HG03432 (cell line): Measurements from ENCODE around the gene EPAS1.

Source experiments
- ATAC-seq: cut with Tn5 transposase; IDR thresholded peaks from one replicate; pipeline ENCODE4 v1.9.1; 2021; ENCODE audit warnings: mild to moderate bottlenecking, moderate library complexity; ENCODE audit not compliant: unreplicated experiment

EPAS1 gene

DNA sequence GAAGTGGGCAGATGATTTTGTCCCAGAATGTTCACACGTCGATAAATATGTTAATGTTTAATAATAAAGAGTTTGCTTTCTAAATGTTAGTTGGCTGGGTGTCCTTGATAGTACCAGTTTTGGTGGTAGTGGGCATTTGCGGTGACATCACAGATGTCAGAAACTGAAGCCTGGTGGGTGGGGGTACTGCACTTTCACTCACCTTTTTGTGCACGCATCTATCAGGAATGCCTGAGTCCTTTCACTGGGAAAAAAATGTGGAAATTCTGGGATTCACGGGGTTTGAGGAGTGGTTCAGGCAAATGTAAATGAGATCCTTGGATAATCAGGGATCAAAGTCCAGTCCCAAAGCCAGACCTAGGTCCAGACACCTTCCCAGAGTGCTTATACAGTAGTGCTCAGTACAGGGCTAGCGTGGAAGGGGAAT, 3.2 kb downstream of the EPAS1 start:
- no peak for ATAC-seq

DNA sequence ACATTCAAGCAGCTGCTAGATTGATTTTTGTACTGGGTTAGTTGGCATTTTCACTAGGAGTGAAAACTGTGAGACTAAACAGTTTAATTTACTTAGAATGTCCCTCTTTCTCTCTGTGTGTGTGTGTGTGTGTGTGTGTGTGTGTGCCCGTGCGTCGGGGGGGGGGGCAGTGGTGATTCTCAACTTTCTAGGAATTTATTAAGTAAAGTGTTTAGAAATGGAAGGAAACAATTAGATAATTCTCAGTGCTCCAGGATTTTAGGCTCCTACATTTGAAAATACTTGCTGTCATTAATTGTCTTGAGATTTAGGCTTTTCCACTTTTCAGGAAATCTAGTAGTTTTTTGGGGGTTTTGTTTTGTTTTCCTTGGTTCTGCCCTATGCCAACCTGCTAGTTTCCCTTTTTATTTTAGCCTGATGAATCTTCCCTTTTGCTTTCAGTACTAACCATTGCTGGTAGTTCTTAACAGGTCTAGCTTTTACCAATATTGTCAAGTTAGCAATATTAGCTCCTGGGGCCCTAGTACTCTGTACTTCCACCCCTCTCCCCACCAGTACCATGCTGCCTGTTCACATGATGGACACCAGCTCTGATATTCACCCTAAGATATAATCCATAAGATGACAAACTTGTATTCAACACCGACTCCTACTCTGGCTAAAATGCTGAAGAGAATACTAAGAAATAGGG, 4.9 kb downstream of the EPAS1 start:
- no peak for ATAC-seq

DNA sequence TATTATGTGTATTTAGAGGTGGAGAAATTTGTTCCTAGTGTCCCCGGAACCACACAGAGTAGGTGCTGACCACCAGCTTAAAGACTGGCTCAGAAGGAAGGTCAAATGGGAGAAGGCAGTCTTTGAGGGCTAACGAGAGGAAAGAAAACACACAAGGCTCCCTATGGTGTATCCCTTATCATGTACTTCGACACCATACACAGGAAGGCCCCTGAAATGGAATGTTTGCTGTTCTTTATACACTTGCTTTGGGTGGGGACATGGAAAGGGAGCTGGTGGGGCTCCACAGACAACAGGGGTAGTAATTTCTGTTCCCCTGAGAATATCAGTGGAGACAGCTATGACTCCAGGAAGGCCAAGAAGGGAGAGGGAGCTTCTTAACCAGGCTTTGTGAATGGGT, 6.0 kb downstream of the EPAS1 start:
- no peak for ATAC-seq

DNA sequence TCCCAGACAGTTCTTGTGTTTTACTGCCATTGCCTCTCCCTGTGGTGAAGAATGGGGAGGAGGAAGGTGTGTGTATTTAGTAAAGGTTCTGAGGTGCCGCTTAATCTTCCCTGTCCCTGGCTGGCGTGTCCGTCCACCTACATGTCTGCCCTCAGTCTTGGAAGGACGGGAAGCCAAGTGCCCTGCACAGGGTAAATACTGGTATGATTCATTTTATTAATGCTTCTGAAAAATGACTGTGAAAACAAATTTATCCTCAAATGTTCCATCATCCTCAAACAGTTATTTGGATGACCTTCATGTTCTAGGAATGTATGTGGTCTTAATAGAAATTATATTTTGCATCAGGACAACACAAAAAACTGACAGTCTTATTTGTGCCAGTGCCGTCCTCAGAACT, 6.6 kb downstream of the EPAS1 start:
- ATAC-seq, result no peak

DNA sequence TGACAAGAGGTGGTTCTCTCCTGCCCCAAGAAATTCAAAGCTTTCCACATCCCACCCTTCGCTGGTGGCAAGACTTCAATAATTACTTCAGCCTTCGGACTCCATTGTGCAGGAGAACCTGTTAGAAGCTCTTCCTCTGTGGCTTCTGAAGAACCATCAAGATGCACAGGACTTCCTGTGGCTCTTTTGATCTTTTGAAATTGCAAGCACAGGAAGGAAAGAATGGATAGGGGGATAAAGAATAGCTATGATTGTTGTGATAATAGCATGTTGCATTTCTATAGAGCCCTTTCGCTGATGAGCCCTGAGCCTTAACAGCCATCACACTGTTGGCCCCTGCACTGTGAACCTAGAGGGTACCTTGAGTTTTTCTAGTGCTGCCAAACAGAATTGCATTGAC, 7.4 kb downstream of the EPAS1 start:
- ATAC-seq, result no peak

DNA sequence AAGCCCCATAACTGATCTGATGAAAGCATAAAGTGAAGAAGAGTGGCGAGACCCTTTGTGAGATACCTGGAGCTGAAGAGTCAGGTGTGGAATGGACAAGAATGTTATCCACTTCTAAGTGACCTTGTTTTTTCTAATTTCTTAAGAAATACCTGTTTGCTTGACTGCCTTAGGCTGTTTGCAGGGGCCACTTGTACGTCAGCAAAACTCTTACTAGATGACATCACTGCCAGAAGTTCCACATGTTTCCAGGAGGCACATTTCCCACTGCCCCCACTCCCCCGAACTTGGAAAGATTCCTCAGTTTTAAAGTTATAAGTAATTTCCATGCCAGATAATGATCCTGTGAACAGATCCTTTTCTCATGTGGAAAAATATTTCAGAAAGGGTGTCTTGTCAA, 8.0 kb downstream of the EPAS1 start:
- ATAC-seq, result no peak

DNA sequence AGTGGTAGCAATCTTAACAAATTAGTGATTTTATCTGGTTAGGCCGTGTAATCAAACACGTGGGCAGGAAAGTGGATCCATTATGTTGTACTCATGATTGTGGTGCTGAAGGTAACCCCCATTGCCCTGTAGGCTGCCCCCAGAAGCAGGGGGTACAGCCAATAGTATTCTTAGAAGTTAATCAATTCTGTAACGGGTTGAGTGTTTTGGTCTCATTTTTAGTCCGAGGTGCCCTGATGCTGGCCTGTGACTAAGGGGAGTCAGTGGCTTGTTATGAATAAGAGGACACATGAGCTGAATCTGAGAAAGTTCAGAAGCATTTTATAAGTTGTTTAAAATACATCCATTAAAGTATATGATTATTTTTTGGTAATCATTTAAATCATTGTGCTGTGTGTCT, 8.6 kb downstream of the EPAS1 start:
- no peak for ATAC-seq

DNA sequence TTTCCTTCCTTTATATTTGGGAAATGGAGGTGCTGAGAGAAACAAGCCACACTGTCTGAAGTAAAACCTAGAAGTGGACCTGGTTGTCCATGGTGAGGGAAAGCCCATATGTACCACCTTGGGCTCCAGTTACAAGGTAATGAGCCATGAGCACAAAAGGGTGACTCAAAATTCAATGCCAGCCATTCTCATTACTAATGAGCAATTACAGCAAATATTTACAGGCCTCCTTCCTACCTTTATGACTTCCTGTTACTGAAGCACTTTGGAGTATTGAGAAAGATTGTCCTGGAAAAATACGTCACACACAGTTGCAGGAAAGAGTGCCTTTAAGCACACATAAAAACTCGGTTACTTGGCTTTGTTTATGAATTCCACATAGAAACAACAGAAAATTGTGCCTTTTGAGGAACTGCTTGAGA, 9.1 kb downstream of the EPAS1 start:
- no peak for ATAC-seq

DNA sequence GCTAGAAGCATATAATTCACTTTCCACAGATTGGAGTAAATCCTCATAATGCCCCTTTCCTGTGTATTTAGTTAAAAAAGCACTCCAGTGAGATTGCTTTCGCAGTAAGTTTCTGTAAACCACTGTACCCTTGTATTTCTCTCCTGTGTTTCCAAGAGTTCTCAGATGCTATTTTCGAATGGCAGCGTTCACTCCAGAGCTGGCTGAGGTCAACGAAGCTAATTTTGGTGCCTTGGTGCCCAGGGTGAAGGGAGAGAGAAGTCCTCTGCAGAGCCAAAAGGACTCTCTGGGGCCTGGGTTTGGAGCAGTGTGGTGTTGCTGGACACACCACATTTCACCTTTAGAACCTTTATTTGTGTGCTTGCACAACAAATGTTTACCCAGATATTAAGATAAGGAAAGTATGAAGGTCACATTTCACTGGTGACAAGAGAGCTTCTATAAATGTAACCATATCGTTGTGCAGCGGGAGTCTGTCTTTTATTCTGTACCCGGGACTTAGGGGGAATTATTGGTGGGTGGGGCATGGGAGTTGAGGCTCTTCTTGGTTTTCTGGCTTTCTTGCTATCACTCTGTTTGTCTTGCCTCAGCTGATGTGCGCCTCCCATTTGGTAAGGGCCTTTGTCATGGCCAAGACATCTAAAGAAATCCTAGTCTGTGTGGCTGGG, 9.9 kb downstream of the EPAS1 start:
- no peak for ATAC-seq

DNA sequence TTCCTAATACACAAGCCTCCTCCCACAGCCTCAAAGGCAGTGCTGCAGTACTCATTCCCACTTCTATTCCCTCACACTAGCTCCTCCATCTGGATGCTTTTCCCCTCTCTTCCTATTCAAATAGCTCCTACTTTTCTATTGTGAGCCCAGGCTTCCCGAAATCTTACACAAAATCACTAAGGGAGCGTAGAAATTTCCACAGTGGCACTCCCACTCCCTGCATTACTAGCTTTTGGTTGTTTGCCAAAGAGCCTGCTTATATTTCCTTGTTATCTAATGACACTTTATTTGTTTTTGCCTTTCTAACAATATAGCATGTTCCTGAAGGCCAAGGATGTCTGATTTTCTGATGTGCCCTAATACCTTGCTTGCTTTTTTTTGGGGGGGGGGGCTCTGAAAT, 10.9 kb downstream of the EPAS1 start:
- no peak for ATAC-seq

DNA sequence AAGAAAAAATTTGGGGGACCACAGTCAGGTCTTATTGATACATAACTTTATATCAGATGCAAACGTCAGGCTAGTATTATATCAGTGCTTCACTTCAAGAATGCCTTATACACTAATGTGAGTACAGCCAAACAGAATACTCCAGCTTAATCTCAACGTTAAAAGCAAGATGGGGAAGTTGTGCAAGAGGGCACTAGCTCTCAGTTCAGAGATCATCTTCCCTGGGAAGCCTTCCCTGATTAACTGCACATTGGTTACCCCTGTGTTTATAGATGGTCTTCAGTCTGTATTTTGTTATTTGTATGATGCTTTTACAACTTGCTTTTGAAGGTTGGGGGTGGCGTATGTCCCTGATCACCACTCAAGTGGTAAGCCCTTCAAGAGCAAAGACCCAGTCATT, 11.4 kb downstream of the EPAS1 start:
- no peak for ATAC-seq

DNA sequence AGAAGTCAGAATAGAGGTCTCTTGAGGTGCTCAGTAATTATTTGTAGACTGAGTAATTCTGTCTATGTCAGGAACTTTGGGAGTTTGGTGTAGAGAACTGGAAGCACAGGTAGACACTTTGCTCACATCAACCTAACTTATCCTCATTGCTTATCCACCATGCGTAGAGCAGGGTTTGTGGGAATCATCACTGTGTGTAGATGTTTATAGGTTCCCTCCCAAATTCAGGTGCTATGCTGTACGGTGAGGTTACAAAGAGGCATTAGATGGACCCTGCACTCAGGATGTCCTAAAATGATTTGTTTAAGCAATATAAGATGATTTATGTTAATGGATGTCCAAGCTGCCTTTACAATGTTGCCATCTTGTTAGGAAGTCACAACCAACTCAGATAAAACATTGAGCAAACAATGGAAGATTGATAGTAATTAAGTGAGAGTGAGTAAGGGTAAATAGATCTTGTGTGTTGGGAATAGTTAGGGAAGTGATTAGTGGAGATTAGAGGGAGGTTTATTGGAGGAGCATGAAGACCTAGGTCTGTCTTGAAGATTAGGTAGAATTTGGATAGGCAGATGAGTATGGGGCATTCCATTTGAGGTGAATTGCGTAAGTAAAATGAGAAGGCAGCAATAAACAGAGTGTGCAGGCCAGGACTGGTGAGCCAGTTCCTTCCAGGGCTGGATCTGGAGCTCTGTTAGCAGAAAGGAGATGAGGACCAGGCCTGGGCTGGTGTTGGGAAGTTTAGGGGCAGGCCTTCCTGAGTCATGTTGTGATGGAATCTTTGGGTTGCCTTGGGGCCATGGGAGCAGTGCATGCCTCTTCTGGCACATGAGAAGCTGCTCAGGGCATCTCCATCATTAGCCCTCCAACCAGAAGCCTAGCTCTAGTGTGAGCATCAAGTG, 12.1 kb downstream of the EPAS1 start:
- ATAC-seq, result no peak

DNA sequence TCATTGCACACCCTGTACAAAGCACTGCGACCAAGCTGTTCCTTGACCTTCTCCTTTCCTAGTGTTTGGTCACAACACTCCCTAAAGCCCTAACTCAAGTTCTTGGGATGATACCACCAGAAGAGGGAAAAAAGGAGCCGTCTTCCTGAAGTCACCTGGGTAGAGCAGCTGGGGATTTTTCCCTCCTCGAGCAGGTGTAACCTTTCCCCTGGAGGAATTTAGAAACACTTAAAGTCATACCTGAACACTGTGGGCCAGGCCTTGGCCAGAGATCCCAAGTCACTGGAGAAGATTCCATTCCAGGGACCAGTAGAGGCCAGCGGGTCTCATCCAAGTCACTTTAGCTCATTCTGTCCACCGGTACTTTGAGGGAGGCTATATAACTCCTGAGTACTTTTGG, 13.2 kb downstream of the EPAS1 start:
- no peak for ATAC-seq

DNA sequence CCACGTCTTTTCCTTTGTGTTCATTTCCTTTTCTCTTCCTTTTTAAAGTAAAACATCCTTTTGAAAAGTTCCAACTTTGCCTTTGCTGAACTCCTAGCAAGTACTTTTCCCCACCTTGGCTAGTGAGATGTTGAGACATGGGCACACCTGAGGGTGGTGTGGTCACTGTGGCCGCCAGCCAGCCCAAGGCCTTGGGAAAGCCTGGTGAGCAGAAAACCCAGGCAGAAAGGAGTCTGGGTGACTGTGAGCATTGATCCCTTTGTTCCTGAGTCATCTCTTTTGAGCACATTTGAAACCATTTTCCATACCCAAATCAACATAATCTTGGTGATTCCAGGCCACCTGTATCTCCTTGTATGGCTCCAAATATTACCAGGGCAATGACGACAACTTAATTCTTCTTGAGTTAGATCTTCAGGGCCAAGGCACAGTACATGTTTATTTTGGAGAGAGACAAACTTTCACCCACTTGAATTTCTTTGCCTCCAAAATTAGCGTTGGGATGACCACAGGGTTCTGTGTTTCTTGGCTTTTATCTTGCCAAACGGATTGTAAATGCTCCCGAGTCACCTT, 14.5 kb downstream of the EPAS1 start:
- ATAC-seq, result no peak

DNA sequence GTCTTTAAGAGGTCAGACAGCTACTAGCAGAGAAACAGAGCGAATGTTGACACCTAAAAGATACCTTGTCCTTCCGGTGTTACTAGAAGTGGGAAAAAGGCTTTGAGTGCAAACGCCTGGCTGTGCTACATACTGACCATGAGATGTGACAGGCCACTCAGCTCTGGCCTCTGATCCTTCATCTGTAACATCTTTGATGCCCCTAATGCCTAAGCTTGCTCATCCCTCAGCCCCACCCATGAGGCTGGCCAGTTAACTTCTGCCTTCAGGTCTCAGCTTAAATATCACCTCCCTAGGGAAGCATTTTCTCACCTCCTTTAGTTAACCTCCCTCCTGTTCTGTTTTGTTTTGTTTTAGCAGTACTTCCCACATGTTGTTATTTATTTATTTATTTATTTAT, 15.9 kb downstream of the EPAS1 start:
- ATAC-seq, result no peak

DNA sequence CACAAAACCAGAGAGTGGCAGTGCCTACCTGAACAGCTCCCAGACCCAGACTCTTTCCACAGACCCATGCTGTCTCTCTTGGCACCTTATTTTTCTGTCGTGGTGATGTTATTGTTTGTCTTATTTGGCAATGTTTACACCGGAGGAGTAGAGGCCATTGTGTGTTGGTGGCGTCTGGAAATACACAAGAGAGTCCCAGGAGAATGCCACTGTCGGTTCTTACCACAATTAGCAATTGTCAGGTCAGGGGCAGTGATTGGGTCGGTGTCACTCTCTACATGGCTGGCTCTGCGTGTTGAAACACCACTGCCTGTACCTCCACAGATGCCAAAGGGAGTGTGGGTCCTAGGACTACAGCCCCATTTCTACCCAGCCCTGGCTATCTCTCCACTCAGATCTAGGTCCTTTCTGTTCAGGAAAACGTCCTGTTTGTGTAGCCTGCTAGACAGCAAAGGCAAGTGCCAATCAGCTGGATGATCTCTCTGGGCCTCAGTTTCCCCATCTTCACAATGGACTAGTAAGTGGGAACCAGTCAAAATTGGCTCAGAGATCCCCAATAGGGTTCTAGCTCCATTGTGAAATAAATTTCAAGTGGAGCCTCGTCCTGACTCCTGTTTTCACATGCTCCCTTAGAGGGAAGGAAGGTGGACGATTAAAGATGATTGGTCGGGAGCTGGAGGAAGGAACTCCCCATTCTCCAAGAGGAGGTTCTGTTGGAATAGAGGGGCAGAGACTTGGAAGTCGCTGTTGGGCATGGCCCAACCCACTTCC, 17.0 kb downstream of the EPAS1 start:
- no peak for ATAC-seq

DNA sequence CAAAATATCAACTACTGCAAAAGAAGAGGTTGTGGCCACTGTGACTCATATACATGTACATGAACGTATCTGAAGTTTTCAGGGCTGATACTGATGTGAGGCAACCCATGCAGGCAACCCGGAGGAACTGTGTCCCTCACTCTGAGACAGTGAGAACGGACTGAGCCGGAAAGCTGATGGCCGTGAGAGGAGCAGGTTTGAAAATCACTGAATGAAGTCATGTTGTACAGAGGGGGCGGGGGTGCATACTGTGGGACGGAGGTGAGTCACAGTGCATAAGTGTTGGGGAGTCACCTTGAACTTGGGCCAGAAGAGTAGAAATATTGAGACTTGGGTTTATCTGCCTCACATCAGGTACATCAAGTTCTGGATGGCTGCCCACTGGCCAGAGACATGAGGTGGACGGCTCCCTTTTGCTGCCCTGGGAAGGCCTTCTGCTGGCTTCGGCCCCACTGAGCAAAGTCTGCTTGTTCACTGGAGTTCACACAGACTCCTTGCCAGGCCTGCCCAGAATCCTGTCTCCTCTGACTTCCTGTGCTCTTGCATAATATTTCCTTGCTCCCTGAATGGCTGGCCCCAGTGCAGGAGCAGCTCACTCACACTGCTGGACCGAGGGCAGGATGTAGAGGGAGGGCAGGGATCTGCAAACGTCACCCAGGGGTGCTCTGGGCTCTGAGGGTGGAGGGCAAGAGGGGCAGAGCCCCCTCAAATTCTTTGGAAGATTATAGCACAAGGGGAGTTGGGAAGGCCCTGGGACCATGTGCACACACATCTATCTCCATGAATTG, 18.1 kb downstream of the EPAS1 start:
- no peak for ATAC-seq

DNA sequence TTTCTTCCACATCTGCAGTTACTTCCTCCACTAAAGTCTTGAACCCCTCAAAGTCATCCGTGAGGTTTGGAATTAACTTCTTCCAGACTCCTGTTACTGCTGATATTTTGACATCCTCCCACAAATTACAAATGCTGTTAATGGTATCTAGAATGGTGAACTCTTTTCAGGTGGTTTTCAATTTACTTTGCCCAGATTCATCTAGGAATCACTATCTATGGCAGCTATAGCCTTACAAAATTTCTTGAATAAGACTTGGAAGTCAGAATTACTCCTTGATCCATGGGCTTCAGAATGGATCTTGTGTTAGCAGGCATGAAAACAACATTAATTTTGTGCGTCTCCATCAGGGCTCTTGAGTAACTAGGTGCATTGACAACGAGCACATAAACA, 19.9 kb downstream of the EPAS1 start:
- no peak for ATAC-seq

DNA sequence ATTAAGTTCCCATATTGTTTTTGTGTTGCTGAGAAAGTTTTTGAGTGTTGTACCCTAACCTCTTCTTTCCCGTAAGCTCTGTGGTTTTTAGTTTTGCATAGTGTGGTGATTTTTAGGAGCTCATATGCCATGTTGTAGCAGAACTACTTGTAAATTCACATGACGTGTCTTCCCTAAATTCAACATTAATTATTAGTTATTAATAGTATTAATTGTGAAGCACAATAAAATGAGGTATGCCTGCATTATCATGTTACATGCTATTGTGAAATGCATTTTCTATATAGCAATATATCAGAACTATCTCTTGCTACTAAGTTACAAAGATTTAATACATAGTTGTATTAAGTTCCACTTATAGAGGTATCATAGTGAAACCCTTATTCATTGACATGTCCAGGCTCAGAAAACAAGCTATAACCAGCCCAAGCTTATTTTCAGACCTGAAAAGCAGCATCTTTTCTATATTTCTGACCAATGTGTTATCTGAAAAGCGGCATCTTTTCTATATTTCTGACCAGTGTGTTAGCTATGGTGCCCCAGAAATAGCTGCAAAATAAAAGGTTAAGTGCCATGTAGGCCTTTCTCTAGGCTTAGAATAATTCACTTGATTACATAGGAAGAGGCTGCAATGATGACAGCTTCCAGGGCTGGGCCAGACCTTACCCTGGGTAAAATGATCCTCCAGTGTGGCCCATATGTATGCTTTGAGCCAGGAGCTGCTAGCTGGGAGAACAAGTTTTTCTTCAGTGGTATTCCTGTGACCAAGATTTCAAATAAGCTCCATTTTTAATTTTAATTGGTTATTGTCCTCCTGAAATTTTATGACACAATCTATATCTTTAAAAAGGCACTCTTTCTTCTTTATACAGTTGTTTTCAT, 21.6 kb downstream of the EPAS1 start:
- no peak for ATAC-seq
